Measurements from ENCODE around the gene RTL5.

GRCh38 chrX:72102126-72102525, 29.6 kb downstream of the RTL5 start:
- TF ChIP-seq CTCF (IDR thresholded peaks at IDR 0.05; ENCODE audit: low read length): no peak
- TF ChIP-seq EZH2 (IDR thresholded peaks at IDR 0.05; ENCODE audit: borderline replicate concordance, low read length): no peak
